Endothelial cell (in vitro differentiated cells): ENCODE results near the gene NLRP5. TPM values are rescaled to one million over a fixed set of nuclear protein-coding genes. Genes with fewer than 3 reads are reported as not detected.
"Not testable (repeated sequence)": the region's sequence is repeated elsewhere in the genome, so short reads cannot be mapped to it uniquely, and the experiment has no call there.

Experiments used
- DNase-seq: peaks from one replicate; pipeline ENCODE4 v3.0.0; 2021; ENCODE audit warnings: low spot score
- H3K27ac Mint-ChIP-seq: one replicate; pipeline ENCODE4 v1.8.0; 2021; ENCODE audit warnings: mixed read lengths, inconsistent platforms; ENCODE audit not compliant: unreplicated experiment
- H3K27me3 Mint-ChIP-seq: one replicate; pipeline ENCODE4 v1.8.0; 2021; ENCODE audit warnings: mild to moderate bottlenecking, moderate library complexity, mixed read lengths, inconsistent platforms; ENCODE audit not compliant: unreplicated experiment
- H3K36me3 Mint-ChIP-seq: one replicate; pipeline ENCODE4 v1.8.0; 2021; ENCODE audit warnings: mild to moderate bottlenecking, low read depth, mixed read lengths, inconsistent platforms; ENCODE audit not compliant: unreplicated experiment
- H3K4me1 Mint-ChIP-seq: one replicate; pipeline ENCODE4 v1.8.0; 2021; ENCODE audit warnings: mild to moderate bottlenecking, mixed read lengths, inconsistent platforms; ENCODE audit not compliant: unreplicated experiment
- H3K4me3 Mint-ChIP-seq: one replicate; pipeline ENCODE4 v1.8.0; 2021; ENCODE audit warnings: mild to moderate bottlenecking, mixed read lengths, inconsistent platforms; ENCODE audit not compliant: unreplicated experiment
- H3K9me3 Mint-ChIP-seq: one replicate; pipeline ENCODE4 v1.8.0; 2021; ENCODE audit warnings: mixed read lengths, inconsistent platforms; ENCODE audit not compliant: unreplicated experiment
- long read RNA-seq: library from polyadenylated mRNA; unstranded; transcript quantifications from one replicate; pipeline ENCODE4 v2.0.0, GENCODE V29; 2020; ENCODE audit not compliant: unreplicated experiment
- total RNA-seq: library from RNA; stranded (reverse); fragmentation: NEBNext Ultra II Directional; extraction: Animal tissue kit (Norgen Biotek cat#: 25700); gene quantifications from one replicate; pipeline ENCODE4 v1.2.1, GENCODE V29; 2021; ENCODE audit not compliant: unreplicated experiment
- TF ChIP-seq, protein P1 (sequence below): fragments of 200-600 bp; sonication (generic); IDR thresholded peaks from one replicate; pipeline ENCODE4 v1.5.0; 2021; ENCODE audit warnings: antibody characterized with exemption; ENCODE audit not compliant: unreplicated experiment

The NLRP5 gene
- not detected for total RNA-seq
- long read RNA-seq: 0 reads

DNA sequence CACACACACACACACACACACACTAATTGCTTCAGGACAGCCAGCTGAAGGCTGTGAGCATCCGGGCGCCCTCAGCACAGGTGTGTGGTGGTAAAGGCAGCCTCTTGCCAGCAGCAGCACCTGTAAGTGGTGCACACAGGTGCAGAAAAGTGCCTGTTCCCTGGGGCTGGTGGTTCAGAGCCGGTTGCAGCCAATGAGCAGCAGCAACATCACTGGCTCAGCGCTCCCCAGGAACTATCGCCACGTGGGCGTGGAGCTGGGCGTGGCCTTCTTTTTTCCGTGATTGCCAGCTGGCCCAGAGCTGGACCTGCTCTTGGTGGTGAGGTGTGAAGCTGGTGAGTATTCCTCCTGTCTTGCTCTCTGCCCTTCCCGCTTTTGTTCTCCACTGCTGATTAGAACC, at the start of gene NLRP5:
TSS of gene NLRP5 (plus strand) at position 289 of the 400 bp plus-strand sequence.
- Mint-ChIP-seq H3K4me3 (no peak within 1 kb of the TSS), H3K36me3 (peaks cover 3% of the 10 kb centered on the region), H3K27me3 (peaks cover 2% of the 10 kb centered on the region), H3K27ac (no peak within 1 kb of the TSS), H3K9me3 (peaks cover 33% of the 10 kb centered on the region), H3K4me1 (no peaks in the 10 kb centered on the region)
- TF ChIP-seq, protein P1, sequence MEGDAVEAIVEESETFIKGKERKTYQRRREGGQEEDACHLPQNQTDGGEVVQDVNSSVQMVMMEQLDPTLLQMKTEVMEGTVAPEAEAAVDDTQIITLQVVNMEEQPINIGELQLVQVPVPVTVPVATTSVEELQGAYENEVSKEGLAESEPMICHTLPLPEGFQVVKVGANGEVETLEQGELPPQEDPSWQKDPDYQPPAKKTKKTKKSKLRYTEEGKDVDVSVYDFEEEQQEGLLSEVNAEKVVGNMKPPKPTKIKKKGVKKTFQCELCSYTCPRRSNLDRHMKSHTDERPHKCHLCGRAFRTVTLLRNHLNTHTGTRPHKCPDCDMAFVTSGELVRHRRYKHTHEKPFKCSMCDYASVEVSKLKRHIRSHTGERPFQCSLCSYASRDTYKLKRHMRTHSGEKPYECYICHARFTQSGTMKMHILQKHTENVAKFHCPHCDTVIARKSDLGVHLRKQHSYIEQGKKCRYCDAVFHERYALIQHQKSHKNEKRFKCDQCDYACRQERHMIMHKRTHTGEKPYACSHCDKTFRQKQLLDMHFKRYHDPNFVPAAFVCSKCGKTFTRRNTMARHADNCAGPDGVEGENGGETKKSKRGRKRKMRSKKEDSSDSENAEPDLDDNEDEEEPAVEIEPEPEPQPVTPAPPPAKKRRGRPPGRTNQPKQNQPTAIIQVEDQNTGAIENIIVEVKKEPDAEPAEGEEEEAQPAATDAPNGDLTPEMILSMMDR: no peak
- no peak for DNase-seq

DNA sequence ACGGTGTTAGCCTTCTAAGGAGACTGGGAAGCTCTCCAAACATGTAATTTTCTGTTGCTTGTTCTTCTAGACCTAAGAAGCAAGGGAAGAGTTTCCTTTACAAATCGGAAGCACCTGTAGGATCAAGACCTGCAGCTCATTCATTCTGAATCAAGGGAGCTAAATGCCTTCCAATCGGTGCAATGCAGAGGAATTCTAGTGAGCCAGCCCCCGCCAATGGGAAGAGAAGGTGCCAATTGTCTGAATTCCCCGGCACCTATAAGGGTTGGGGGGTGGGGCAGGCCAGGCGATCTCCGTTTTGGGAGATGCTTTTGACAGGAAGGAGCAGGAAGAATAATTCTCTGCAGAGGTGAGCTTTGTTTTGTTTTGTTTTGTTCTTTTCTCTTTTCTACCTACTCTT, 47.4 kb upstream of the NLRP5 start:
- Mint-ChIP-seq H3K4me1 (no peaks in the 10 kb centered on the region), H3K27ac (no peak overlapping the region), H3K36me3 (peaks cover 22% of the 10 kb centered on the region), H3K4me3 (no peak overlapping the region), H3K27me3 (peaks cover 6% of the 10 kb centered on the region), H3K9me3 (peaks cover 43% of the 10 kb centered on the region)
- no peak for DNase-seq
- TF ChIP-seq, protein P1: no peak

DNA sequence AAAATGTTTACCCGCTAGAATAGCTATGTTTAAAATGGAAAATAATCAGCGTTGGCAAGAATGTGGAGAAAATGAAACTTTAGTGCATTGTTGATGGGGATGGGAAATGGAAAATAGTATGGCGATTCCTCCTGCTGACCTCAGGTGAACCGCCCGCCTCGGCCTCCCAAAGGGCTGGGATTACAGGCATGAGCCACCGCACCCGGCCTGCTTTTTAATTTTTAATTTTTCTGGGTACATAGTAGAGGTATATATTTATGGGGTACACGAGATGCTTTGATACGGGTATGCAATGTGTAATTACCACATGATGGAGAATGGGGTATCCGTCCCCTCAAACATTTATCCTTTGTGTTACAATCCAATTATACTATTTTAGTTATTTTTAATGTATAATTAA, 46.3 kb upstream of the NLRP5 start:
- Mint-ChIP-seq H3K36me3 (peaks cover 18% of the 10 kb centered on the region), H3K27ac (no peak overlapping the region), H3K4me3 (no peak overlapping the region), H3K9me3 (peaks cover 41% of the 10 kb centered on the region), H3K4me1 (no peaks in the 10 kb centered on the region), H3K27me3 (peaks cover 6% of the 10 kb centered on the region)
- TF ChIP-seq, protein P1: no peak
- DNase-seq: no peak

DNA sequence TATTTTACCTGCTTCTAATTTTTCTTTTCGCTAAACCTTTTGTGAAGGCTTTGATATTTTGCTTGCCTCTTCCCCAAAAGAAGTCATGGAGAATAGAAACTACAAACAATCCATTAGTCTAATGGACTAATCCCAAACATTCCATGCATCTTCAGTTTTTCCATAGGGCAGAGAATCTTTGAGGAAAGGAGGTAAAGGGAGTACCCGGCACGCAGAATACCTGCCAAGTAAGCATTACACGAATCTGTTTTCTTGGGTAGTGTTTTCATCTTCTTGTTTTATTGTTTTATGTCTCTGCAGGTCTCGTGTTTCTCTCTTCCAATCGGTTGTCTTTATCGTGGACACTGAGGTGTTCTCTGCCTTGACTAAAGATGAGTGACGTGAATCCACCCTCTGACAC, 39.0 kb upstream of the NLRP5 start, which contains the start of gene NLRP8:
TSS of gene NLRP8 (plus strand) at position 301 of the 400 bp plus-strand sequence.
- Mint-ChIP-seq H3K9me3 (peaks cover 45% of the 10 kb centered on the region), H3K4me1 (no peaks in the 10 kb centered on the region), H3K4me3 (no peak within 1 kb of the TSS), H3K27ac (no peak within 1 kb of the TSS), H3K27me3 (peaks cover 2% of the 10 kb centered on the region), H3K36me3 (peaks cover 25% of the 10 kb centered on the region)
- TF ChIP-seq, protein P1: no peak
- no peak for DNase-seq

DNA sequence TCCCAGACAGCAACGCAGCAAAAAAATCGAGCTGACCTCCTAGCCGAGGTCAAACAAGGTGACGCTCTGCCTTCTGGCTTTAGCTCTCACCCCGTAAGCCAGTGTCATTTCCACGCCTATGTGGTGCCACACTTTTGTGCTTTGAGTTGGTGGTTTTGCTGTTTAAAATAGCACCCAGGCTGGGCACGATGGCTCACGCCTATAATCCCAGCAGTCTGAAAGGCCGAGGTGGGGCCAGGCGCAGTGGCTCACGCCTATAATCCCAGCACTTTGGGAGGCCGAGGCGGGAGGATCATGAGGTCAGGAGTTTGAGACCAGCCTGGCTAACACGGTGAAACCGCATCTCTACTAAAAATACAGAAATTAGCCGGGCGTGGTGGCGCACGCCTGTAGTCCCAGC, 36.0 kb upstream of the NLRP5 start:
- not testable (repeated sequence) for H3K27me3 Mint-ChIP-seq, DNase-seq, H3K27ac Mint-ChIP-seq, H3K4me3 Mint-ChIP-seq, H3K4me1 Mint-ChIP-seq
- peaks cover 36% of the 10 kb centered on the region for H3K9me3 Mint-ChIP-seq
- peaks cover 16% of the 10 kb centered on the region for H3K36me3 Mint-ChIP-seq

DNA sequence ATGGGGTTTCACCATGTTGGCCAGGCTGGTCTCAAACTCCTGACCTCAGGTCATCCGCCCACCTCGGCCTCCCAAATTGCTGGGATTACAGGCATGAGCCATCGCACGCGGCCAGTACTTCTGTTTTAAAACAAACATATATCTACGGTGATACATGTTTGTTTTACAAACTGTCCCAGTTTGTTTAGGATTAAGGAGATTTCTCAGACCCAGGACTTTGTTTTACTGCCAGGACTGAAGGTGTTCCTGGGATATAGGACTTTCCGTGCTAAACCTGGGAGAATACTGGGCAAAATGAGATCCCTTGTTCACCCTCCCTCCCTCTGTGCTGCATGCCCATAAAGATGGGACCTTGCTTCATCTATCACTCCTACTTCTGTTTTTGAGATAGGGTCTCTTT, 30.1 kb upstream of the NLRP5 start:
- H3K4me3 Mint-ChIP-seq: no peak overlapping the region
- H3K27ac Mint-ChIP-seq: no peak overlapping the region
- no peaks in the 10 kb centered on the region for H3K4me1 Mint-ChIP-seq
- peaks cover 24% of the 10 kb centered on the region for H3K9me3 Mint-ChIP-seq
- DNase-seq: no peak
- H3K27me3 Mint-ChIP-seq: no peaks in the 10 kb centered on the region
- peaks cover 3% of the 10 kb centered on the region for H3K36me3 Mint-ChIP-seq
- TF ChIP-seq, protein P1: no peak
